ENCODE data around the gene KCNQ1. TPM values are rescaled to one million over a fixed set of nuclear protein-coding genes. Genes with fewer than 3 reads are reported as not detected.
"Not testable (repeated sequence)": the region's sequence is repeated elsewhere in the genome, so short reads cannot be mapped to it uniquely, and the experiment has no call there.

KCNQ1 gene
- total RNA-seq, 2 experiments from 2014 or later, result 20.4 to 26.0 TPM

GRCh38 chr11:2630679-2631078 is 185.9 kb downstream of the KCNQ1 start:
- H3K9me3 Mint-ChIP-seq (ENCODE audit: insufficient read depth), result peaks cover 32% of the 10 kb centered on the region
- H3K36me3 Mint-ChIP-seq (ENCODE audit: low read depth), result peaks cover 24% of the 10 kb centered on the region
- DNase-seq (no peak), ATAC-seq (no peak)
- H3K27ac Mint-ChIP-seq, result no peak overlapping the region
- no peaks in the 10 kb centered on the region for H3K27me3 Mint-ChIP-seq (ENCODE audit: low read depth)
- H3K4me1 Mint-ChIP-seq (ENCODE audit: low read depth), result no peaks in the 10 kb centered on the region
- POLR2A ChIA-PET, result no interaction called here
- CTCF ChIA-PET, result no interaction called here
- H3K4me3 Mint-ChIP-seq, result no peak overlapping the region

- Mint-ChIP-seq H3K36me3 (ENCODE audit: low read depth) (peaks cover 25% of the 10 kb centered on the region), H3K4me3 (no peak overlapping the region), H3K27ac (no peak overlapping the region), H3K9me3 (ENCODE audit: insufficient read depth) (peaks cover 32% of the 10 kb centered on the region), H3K4me1 (ENCODE audit: low read depth) (no peaks in the 10 kb centered on the region), H3K27me3 (ENCODE audit: low read depth) (no peaks in the 10 kb centered on the region)
- CTCF ChIA-PET, result no interaction called here
- DNase-seq (no peak), ATAC-seq (no peak)
- POLR2A ChIA-PET, result no interaction called here
Measured at GRCh38 chr11:2631161-2631560, 186.4 kb downstream of the KCNQ1 start.

- CTCF ChIA-PET, POLR2A ChIA-PET: not testable (repeated sequence)
- H3K9me3 Mint-ChIP-seq (ENCODE audit: insufficient read depth), result peaks cover 31% of the 10 kb centered on the region
Measured at GRCh38 chr11:2639763-2640162, 195.0 kb downstream of the KCNQ1 start.

GRCh38 chr11:2641623-2642022 is 196.8 kb downstream of the KCNQ1 start:
- ChIA-PET POLR2A (no interaction called here), CTCF (no interaction called here)
- H3K27ac Mint-ChIP-seq, result no peak overlapping the region
- DNase-seq, result no peak
- no peak for ATAC-seq
- H3K36me3 Mint-ChIP-seq (ENCODE audit: low read depth), result peaks cover 23% of the 10 kb centered on the region
- no peak overlapping the region for H3K4me3 Mint-ChIP-seq
- no peaks in the 10 kb centered on the region for H3K27me3 Mint-ChIP-seq (ENCODE audit: low read depth)
- H3K9me3 Mint-ChIP-seq (ENCODE audit: insufficient read depth), result peaks cover 41% of the 10 kb centered on the region
- no peaks in the 10 kb centered on the region for H3K4me1 Mint-ChIP-seq (ENCODE audit: low read depth)

More at GRCh38 chr11:2639763-2640162, 195.0 kb downstream of the KCNQ1 start:
- not testable (repeated sequence) for ATAC-seq; H3K27ac Mint-ChIP-seq; H3K27me3 Mint-ChIP-seq (ENCODE audit: low read depth); DNase-seq; H3K4me1 Mint-ChIP-seq (ENCODE audit: low read depth); H3K4me3 Mint-ChIP-seq
- peaks cover 25% of the 10 kb centered on the region for H3K36me3 Mint-ChIP-seq (ENCODE audit: low read depth)

DNA sequence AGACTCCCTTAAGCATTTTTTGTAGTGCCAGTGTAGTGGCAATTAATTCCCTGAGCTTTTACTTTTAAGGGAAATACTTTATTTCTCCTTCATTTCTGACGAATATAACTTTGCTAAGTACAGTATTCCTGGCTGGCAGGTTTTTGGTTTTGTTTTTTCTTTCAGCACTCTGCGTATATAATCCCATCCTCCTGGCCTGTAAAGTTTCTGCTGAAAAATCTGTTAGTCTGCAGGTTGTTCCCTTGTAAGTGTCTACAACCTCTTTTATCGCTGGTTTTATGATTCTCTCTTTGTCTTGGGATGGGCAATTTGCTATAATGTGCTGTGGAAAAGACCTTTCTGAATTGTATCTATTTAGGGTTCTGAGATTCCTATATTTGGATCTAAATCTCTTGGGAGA is 198.9 kb downstream of the KCNQ1 start:
- Mint-ChIP-seq H3K9me3 (ENCODE audit: insufficient read depth) (peaks cover 47% of the 10 kb centered on the region), H3K4me3 (no peak overlapping the region), H3K36me3 (ENCODE audit: low read depth) (peaks cover 18% of the 10 kb centered on the region), H3K27me3 (ENCODE audit: low read depth) (no peaks in the 10 kb centered on the region), H3K4me1 (ENCODE audit: low read depth) (no peaks in the 10 kb centered on the region), H3K27ac (no peak overlapping the region)
- no peak for DNase-seq
- ChIA-PET CTCF (interaction anchor here (1.1 kb wide), 1 partner anchor 16 kb away, joined by 3 read pairs; no protein-coding TSS in a partner anchor), POLR2A (no interaction called here)
- no peak for ATAC-seq

DNA sequence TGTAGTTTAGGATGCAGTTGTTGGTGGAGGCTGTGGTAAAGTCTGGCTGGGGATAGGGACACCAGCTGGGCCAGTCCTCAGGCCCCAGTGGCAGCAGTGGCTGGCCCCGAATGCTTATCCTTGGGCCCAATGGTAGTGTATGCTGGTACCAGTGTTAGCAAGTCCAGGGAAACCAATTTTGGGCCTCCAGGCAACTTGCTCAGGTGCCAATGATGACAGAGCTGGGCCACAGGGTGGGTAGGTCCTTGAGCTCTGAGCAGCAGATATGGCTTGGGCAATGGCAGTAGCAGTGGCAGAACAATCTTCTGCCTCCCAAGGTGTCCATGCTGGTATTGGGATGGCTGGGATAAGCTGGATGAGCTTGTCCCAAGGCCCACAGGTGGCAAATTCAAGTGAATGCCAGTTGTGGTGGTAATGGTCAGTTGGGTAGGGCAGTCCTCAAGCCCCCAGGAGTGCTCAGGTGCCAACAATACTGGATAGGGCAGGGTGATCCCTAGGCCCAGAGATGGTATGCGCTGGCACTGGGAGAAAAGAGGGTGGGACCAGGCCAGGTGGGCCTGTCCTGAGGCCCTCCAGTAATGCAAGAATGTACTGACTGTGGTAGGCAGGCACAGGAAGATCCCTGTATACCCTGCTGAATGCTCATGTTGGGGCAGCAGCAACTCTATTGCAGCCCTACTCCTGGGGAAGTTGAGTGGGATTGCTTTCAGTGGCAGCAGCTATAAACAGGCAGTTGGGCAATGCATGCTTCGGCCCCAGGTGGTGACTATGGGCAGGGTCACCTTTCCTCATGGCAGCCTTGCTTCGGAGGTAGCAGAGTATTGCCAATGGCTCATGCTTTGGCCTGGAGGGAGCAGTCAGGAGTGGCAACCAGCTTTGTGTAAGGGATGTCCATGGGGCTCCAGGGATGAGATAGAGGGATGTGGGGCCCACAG is 200.3 kb downstream of the KCNQ1 start:
- Mint-ChIP-seq H3K9me3 (ENCODE audit: insufficient read depth) (peaks cover 60% of the 10 kb centered on the region), H3K4me3 (no peak overlapping the region), H3K4me1 (ENCODE audit: low read depth) (no peaks in the 10 kb centered on the region), H3K27me3 (ENCODE audit: low read depth) (no peaks in the 10 kb centered on the region), H3K27ac (no peak overlapping the region), H3K36me3 (ENCODE audit: low read depth) (peaks cover 21% of the 10 kb centered on the region)
- no peak for ATAC-seq
- DNase-seq, result no peak
- ChIA-PET POLR2A (no interaction called here), CTCF (no interaction called here)

DNA sequence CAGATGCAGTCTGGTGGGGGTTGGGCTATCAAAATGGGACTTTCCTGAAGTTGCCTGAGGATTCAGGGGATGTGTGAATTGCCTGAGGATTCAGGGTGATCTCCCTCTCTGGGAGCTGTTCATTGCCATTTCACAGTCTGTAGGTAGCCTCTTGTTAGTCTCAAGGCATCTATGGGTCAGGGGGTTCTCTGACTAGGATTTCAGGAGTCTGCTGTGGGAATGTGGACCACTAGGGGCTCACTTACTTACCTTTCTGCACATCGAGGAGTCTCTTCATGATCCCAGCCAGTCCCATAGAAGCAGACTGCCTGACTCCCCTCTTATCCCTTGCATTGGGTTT is 200.9 kb downstream of the KCNQ1 start:
- CTCF ChIA-PET, result no interaction called here
- Mint-ChIP-seq H3K27me3 (ENCODE audit: low read depth) (no peaks in the 10 kb centered on the region), H3K27ac (no peak overlapping the region), H3K36me3 (ENCODE audit: low read depth) (peaks cover 18% of the 10 kb centered on the region), H3K4me1 (ENCODE audit: low read depth) (no peaks in the 10 kb centered on the region), H3K4me3 (no peak overlapping the region), H3K9me3 (ENCODE audit: insufficient read depth) (peaks cover 64% of the 10 kb centered on the region)
- ATAC-seq (no peak), DNase-seq (no peak)
- POLR2A ChIA-PET, result no interaction called here

DNA sequence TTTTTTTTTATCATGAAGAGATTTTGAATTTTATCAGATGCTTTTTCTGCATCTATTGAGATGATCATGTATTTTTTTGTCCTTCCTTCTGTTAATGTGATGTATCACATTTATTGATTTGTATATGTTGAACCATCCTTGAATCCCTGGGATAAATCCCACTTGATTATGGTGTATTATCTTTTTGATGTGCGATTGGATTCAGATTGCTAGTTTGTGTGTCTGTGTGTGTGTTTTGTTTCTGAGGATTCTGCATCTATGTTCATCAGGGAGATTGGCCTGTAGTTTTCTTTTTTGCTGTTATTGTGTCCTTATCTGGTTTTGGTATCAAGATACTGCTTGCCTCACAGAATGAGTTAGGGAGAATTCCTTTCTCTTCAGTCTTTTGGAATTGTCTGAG is 202.4 kb downstream of the KCNQ1 start:
- ATAC-seq (no peak), DNase-seq (no peak)
- Mint-ChIP-seq H3K27me3 (ENCODE audit: low read depth) (no peaks in the 10 kb centered on the region), H3K9me3 (ENCODE audit: insufficient read depth) (peaks cover 53% of the 10 kb centered on the region), H3K27ac (no peak overlapping the region), H3K4me3 (no peak overlapping the region), H3K36me3 (ENCODE audit: low read depth) (peaks cover 15% of the 10 kb centered on the region), H3K4me1 (ENCODE audit: low read depth) (no peaks in the 10 kb centered on the region)
- ChIA-PET CTCF (no interaction called here), POLR2A (no interaction called here)

GRCh38 chr11:2647953-2648352 is 203.1 kb downstream of the KCNQ1 start:
- H3K4me3 Mint-ChIP-seq, result no peak overlapping the region
- ChIA-PET POLR2A (no interaction called here), CTCF (no interaction called here)
- no peak overlapping the region for H3K27ac Mint-ChIP-seq
- no peaks in the 10 kb centered on the region for H3K4me1 Mint-ChIP-seq (ENCODE audit: low read depth)
- H3K9me3 Mint-ChIP-seq (ENCODE audit: insufficient read depth), result peaks cover 53% of the 10 kb centered on the region
- no peaks in the 10 kb centered on the region for H3K27me3 Mint-ChIP-seq (ENCODE audit: low read depth)
- DNase-seq (no peak), ATAC-seq (no peak)
- H3K36me3 Mint-ChIP-seq (ENCODE audit: low read depth), result peaks cover 18% of the 10 kb centered on the region

- Mint-ChIP-seq H3K4me1 (ENCODE audit: low read depth) (no peaks in the 10 kb centered on the region), H3K36me3 (ENCODE audit: low read depth) (peaks cover 14% of the 10 kb centered on the region), H3K9me3 (ENCODE audit: insufficient read depth) (peaks cover 41% of the 10 kb centered on the region), H3K27me3 (ENCODE audit: low read depth) (no peaks in the 10 kb centered on the region), H3K4me3 (no peak overlapping the region), H3K27ac (no peak overlapping the region)
- POLR2A ChIA-PET, result no interaction called here
- DNase-seq (no peak), ATAC-seq (no peak)
- CTCF ChIA-PET, result interaction anchor here (0.6 kb wide), 1 partner anchor 345 kb away, joined by 3 read pairs; no protein-coding TSS in a partner anchor
Measured at GRCh38 chr11:2649400-2649799, 204.6 kb downstream of the KCNQ1 start.

DNA sequence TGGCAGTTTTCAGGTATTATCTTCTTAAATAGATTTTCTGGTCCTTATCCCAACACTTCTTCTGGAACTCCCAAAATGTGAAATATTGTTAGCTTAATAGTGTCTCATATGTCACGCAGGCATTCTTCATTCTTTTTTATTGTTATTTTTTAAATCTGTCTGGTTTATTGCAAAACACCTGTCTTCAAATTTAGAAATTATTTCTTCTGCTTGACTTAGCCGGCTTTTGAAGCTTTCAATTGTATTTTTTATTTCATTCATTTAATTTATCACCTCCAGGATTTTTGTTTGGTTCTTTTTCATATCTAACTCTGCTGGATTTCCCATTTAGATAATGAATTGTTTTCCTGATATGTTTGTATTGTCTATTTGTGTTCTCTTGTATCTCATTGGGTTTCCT is 205.0 kb downstream of the KCNQ1 start:
- ATAC-seq, result no peak
- Mint-ChIP-seq H3K4me1 (ENCODE audit: low read depth) (no peaks in the 10 kb centered on the region), H3K4me3 (no peak overlapping the region), H3K27ac (no peak overlapping the region), H3K9me3 (ENCODE audit: insufficient read depth) (peaks cover 36% of the 10 kb centered on the region), H3K36me3 (ENCODE audit: low read depth) (peaks cover 14% of the 10 kb centered on the region), H3K27me3 (ENCODE audit: low read depth) (no peaks in the 10 kb centered on the region)
- POLR2A ChIA-PET, result no interaction called here
- no peak for DNase-seq
- CTCF ChIA-PET, result interaction anchor here (0.6 kb wide), 1 partner anchor 345 kb away, joined by 3 read pairs; no protein-coding TSS in a partner anchor

GRCh38 chr11:2650343-2650867 is 205.6 kb downstream of the KCNQ1 start:
- Mint-ChIP-seq H3K9me3 (ENCODE audit: insufficient read depth) (peaks cover 36% of the 10 kb centered on the region), H3K27me3 (ENCODE audit: low read depth) (no peaks in the 10 kb centered on the region), H3K27ac (no peak overlapping the region), H3K4me1 (ENCODE audit: low read depth) (no peaks in the 10 kb centered on the region), H3K4me3 (no peak overlapping the region), H3K36me3 (ENCODE audit: low read depth) (peaks cover 14% of the 10 kb centered on the region)
- POLR2A ChIA-PET, result no interaction called here
- CTCF ChIA-PET, result no interaction called here
- ATAC-seq, result no peak
- no peak for DNase-seq
